Measurements from ENCODE around the gene PADI3.
A peak's percentile ranks its signal among the peaks of the same experiment; 100 is the strongest.

Gene PADI3

GRCh38 chr1:17213148-17213781 lies 35.6 kb upstream of the PADI3 start:
- TF ChIP-seq CTBP1 (IDR thresholded peaks at IDR 0.05; ENCODE audit: borderline replicate concordance), result no peak
- TF ChIP-seq ELF4 (IDR thresholded peaks at IDR 0.05), result no peak
- TF ChIP-seq HDGF (IDR thresholded peaks at IDR 0.05; ENCODE audit: borderline replicate concordance), result no peak
- peak; percentile 65; the same call in 1 of the 2 replicates for TF ChIP-seq L3MBTL2 (conservative IDR thresholded peaks at IDR 0.05)
- ChIA-PET CTCF (interaction anchor here (0.5 to 1.0 kb wide), 2 partner anchors 15 to 45 kb away, joined by 3 to 5 read pairs; no protein-coding TSS in a partner anchor), POLR2A (interaction anchor here (0.9 to 1.0 kb wide), 3 partner anchors 13 to 19 kb away, joined by 3 to 4 read pairs (median 3); no protein-coding TSS in a partner anchor)
- no peak for DNase-seq (ENCODE audit: extremely low spot score)

- ChIA-PET CTCF (no interaction called here), POLR2A (no interaction called here)
- DNase-seq (ENCODE audit: extremely low spot score), result no peak
- TF ChIP-seq FOXM1 (IDR thresholded peaks at IDR 0.05; ENCODE audit: borderline replicate concordance) (no peak), HDGF (IDR thresholded peaks at IDR 0.05; ENCODE audit: borderline replicate concordance) (no peak), NFRKB (IDR thresholded peaks at IDR 0.05) (no peak), LEF1 (IDR thresholded peaks at IDR 0.05; ENCODE audit: borderline replicate concordance) (no peak), CTBP1 (IDR thresholded peaks at IDR 0.05; ENCODE audit: borderline replicate concordance) (no peak), TARDBP (IDR thresholded peaks at IDR 0.05) (no peak), FOXA1 (IDR thresholded peaks at IDR 0.05) (no peak), BHLHE40 (IDR thresholded peaks at IDR 0.05; ENCODE audit: borderline replicate concordance) (no peak), ELF4 (IDR thresholded peaks at IDR 0.05) (no peak), SP1 (IDR thresholded peaks at IDR 0.05) (no peak), SUZ12 (IDR thresholded peaks at IDR 0.05) (no peak), PKNOX1 (IDR thresholded peaks at IDR 0.05) (no peak), ZNF384 (IDR thresholded peaks at IDR 0.05) (no peak)
Measured at GRCh38 chr1:17213782-17214148, 35.1 kb upstream of the PADI3 start.

GRCh38 chr1:17214876-17215544 lies 33.9 kb upstream of the PADI3 start:
- no peak for DNase-seq (ENCODE audit: extremely low spot score)
- no peak for TF ChIP-seq L3MBTL2 (conservative IDR thresholded peaks at IDR 0.05)
- TF ChIP-seq ELF4 (IDR thresholded peaks at IDR 0.05), result no peak
- no peak for TF ChIP-seq HDGF (IDR thresholded peaks at IDR 0.05; ENCODE audit: borderline replicate concordance)
- TF ChIP-seq BHLHE40 (IDR thresholded peaks at IDR 0.05; ENCODE audit: borderline replicate concordance), result no peak
- no peak for TF ChIP-seq FOXK2 (IDR thresholded peaks at IDR 0.05)
- no peak for TF ChIP-seq FOXA1 (IDR thresholded peaks at IDR 0.05)
- TF ChIP-seq ARNT (IDR thresholded peaks at IDR 0.05), result no peak
- no peak for TF ChIP-seq ZNF384 (IDR thresholded peaks at IDR 0.05)
- TF ChIP-seq CTBP1 (IDR thresholded peaks at IDR 0.05; ENCODE audit: borderline replicate concordance), result no peak
- no peak for TF ChIP-seq LEF1 (IDR thresholded peaks at IDR 0.05; ENCODE audit: borderline replicate concordance)
- TF ChIP-seq PKNOX1 (IDR thresholded peaks at IDR 0.05), result no peak
- no peak for TF ChIP-seq TARDBP (IDR thresholded peaks at IDR 0.05)
- TF ChIP-seq SUZ12 (IDR thresholded peaks at IDR 0.05), result no peak
- no peak for TF ChIP-seq SP1 (IDR thresholded peaks at IDR 0.05)
- no peak for TF ChIP-seq NFRKB (IDR thresholded peaks at IDR 0.05)
- no peak for TF ChIP-seq FOXM1 (IDR thresholded peaks at IDR 0.05; ENCODE audit: borderline replicate concordance)
- ChIA-PET POLR2A (no interaction called here), CTCF (no interaction called here)

- DNase-seq (ENCODE audit: extremely low spot score), result no peak
- TF ChIP-seq SP1 (IDR thresholded peaks at IDR 0.05) (no peak), FOXK2 (IDR thresholded peaks at IDR 0.05) (no peak), CTBP1 (IDR thresholded peaks at IDR 0.05; ENCODE audit: borderline replicate concordance) (no peak), NFRKB (IDR thresholded peaks at IDR 0.05) (no peak), TARDBP (IDR thresholded peaks at IDR 0.05) (no peak), L3MBTL2 (conservative IDR thresholded peaks at IDR 0.05) (no peak), FOXM1 (IDR thresholded peaks at IDR 0.05; ENCODE audit: borderline replicate concordance) (no peak), PKNOX1 (IDR thresholded peaks at IDR 0.05) (no peak), ZNF384 (IDR thresholded peaks at IDR 0.05) (no peak), LEF1 (IDR thresholded peaks at IDR 0.05; ENCODE audit: borderline replicate concordance) (no peak), FOXA1 (IDR thresholded peaks at IDR 0.05) (no peak), ELF4 (IDR thresholded peaks at IDR 0.05) (no peak), SUZ12 (IDR thresholded peaks at IDR 0.05) (no peak), BHLHE40 (IDR thresholded peaks at IDR 0.05; ENCODE audit: borderline replicate concordance) (no peak), HDGF (IDR thresholded peaks at IDR 0.05; ENCODE audit: borderline replicate concordance) (no peak), ARNT (IDR thresholded peaks at IDR 0.05) (no peak)
- POLR2A ChIA-PET, result no interaction called here
- CTCF ChIA-PET, result no interaction called here
Measured at GRCh38 chr1:17215545-17215890, 33.4 kb upstream of the PADI3 start.

- ChIA-PET CTCF (no interaction called here), POLR2A (no interaction called here)
- DNase-seq (ENCODE audit: extremely low spot score), result no peak
- TF ChIP-seq SUZ12 (IDR thresholded peaks at IDR 0.05), result no peak
- TF ChIP-seq NFRKB (IDR thresholded peaks at IDR 0.05), result no peak
- no peak for TF ChIP-seq FOXM1 (IDR thresholded peaks at IDR 0.05; ENCODE audit: borderline replicate concordance)
- TF ChIP-seq LEF1 (IDR thresholded peaks at IDR 0.05; ENCODE audit: borderline replicate concordance), result no peak
- no peak for TF ChIP-seq CTBP1 (IDR thresholded peaks at IDR 0.05; ENCODE audit: borderline replicate concordance)
- no peak for TF ChIP-seq PKNOX1 (IDR thresholded peaks at IDR 0.05)
- TF ChIP-seq TARDBP (IDR thresholded peaks at IDR 0.05), result no peak
- TF ChIP-seq L3MBTL2 (conservative IDR thresholded peaks at IDR 0.05), result no peak
- no peak for TF ChIP-seq ARNT (IDR thresholded peaks at IDR 0.05)
- TF ChIP-seq ELF4 (IDR thresholded peaks at IDR 0.05), result no peak
- TF ChIP-seq SP1 (IDR thresholded peaks at IDR 0.05), result no peak
- no peak for TF ChIP-seq FOXA1 (IDR thresholded peaks at IDR 0.05)
- no peak for TF ChIP-seq HDGF (IDR thresholded peaks at IDR 0.05; ENCODE audit: borderline replicate concordance)
- TF ChIP-seq ZNF384 (IDR thresholded peaks at IDR 0.05), result no peak
- TF ChIP-seq FOXK2 (IDR thresholded peaks at IDR 0.05), result no peak
Measured at GRCh38 chr1:17216078-17216477, 32.8 kb upstream of the PADI3 start.

Measured in HEK293T (cell line).